Activated CD4-positive, alpha-beta T cell treated with anti-CD3 and anti-CD28 coated beads for 24 hours (primary cell): ENCODE measurements around the gene TYSND1.
"Not testable (repeated sequence)": the region's sequence is repeated elsewhere in the genome, so short reads cannot be mapped to it uniquely, and the experiment has no call there.

ENCODE experiments used
- DNase-seq, 2 donors: peaks; one replicate each; pipeline ENCODE4 v3.0.0-alpha.2; 2020; ENCODE audit warnings: low read depth in 2 of 2

The TYSND1 gene

DNA sequence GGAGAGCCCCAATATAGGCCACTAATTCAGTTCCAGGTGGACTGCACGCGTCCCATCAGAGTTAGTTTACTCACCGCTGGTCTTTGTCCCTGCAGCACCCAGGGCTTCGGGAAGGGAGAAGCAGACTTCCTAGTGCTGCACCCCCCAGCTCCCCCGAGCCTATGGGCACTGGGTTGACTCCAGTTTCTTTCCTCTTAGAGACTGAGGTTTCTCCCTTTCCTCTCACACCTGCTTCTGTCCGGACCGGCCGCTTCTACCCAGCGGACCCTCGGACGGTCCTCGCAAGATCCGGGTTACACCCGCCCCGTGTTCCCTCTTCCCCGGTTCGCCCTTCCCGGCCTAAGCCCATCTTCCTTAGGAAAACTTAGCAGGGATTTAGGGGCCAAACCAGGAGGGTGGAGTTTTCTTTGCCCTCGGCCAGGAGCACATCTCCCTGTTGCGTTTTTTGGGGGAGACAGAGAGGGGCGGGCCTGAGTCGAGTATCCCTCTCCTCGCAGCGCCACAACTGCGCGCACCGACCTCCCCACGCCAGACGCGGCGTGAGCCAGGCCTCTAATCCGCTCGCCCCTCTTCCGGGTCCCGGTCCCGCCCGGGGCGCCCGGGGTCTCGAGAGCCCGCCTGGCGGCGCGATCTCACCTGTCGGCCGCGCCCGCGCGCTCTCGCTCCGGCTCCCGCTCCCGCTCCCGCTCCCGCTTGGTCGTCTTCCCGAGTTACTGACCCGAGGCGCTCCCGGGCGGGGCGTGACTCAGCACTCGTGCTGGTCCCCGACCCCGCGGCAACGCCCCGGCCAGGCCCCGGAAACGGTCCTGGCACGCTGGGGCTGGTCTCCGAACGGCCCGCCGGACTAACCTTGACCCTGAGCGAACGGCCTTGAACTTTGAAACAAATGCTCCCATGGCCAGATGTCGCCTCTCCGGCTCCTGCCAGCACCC lies 14.1 kb downstream of the TYSND1 start, which contains the start of gene AIFM2:
Gene AIFM2 (minus strand): TSS at position 728 of the 932 bp plus-strand sequence. CDS start 8,741 bp downstream, outside the sequence.
- no peak for DNase-seq

- no peak for DNase-seq
Measured at GRCh38 chr10:70131560-70131937, 15.0 kb downstream of the TYSND1 start.

DNA sequence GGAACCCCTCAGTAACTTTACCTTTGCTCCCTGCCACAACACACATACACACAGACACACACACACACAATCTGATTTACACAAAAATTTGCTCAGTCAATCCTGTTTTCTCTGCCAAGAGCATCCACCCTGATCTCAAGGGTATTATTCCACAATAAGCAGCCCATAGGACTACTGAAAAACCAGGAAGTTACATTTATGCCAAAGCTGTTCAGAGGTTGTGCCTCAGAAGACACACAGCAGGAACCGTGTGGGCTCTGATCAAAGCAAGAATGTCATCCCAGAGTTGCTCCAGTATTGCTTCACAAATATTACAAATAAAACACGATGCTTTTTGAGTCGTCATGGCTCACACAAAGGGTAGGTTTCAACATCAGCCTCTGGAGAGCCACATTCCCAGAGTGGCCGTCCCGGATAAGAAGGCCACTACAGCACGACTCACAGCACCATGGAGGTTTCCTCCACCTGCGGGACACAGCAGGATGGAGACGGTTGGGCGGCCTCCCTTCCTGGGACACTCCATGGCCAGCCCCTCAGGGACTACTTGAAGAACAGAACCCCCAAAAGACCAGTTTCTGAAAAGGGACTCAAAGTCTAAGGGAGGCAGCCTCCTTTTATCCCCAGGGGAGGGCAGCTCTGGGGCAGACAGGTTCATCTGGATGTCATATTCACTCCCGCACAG lies 15.5 kb downstream of the TYSND1 start:
- no peak for DNase-seq

DNA sequence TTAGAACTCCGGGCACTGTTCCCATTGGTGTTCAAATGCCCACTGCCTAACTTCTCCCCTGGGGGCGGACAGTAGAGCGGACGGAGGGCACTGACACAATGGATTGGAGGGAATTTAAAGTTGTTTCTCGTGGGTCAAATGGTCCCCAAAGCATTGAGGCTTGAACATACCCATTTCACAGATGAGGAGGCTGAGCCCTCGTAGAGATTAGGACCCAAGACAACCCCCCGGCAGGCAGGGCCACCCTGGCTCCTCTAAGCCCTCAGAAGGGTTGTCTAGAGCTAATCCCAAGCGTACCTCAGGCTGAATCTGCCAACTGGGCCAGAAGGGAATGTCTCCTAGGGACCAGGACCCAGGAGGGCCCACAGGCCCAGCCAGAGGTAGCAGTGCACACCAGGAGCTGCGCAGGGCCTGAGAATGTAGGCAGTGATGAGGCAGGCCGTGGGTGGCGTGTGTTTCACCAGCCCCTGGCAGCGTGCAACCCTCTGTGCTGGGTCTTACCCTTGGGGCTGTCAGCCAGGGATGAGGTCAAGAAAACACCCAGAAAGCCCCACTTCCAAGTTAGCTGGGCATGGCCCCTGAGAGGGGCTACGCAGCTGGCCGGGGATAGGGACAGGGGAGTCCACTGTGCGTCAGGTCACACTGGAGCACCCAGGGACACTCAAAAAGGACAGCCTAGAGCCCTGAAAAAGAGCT lies 19.7 kb downstream of the TYSND1 start:
- no peak for DNase-seq

GRCh38 chr10:70125918-70126552 lies 20.5 kb downstream of the TYSND1 start:
- DNase-seq: no peak

GRCh38 chr10:70124918-70125317 lies 21.6 kb downstream of the TYSND1 start:
- no peak for DNase-seq

DNA sequence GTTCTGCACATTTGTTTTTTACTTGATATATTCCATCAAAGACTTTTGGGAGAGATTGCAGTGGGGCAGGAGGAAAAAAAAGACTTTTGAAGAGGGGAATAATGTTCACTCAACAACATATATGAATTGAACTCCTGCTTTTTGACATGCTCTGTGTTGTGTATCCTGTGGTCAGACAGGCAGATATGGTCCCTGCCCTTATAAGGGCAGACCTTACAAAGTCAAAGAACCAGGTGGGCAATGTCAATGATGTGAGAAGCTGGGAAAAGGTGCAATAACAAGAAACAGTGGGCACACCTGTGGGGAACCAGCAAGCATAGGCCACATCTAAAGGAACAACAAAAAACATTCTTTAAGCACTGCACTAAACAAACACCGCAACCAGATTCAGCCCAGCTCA lies 22.1 kb downstream of the TYSND1 start:
- DNase-seq: no peak

GRCh38 chr10:70123817-70124216 lies 22.7 kb downstream of the TYSND1 start:
- no peak for DNase-seq

- not testable (repeated sequence) for DNase-seq
Measured at GRCh38 chr10:70123166-70123565, 23.3 kb downstream of the TYSND1 start.

- DNase-seq: no peak
Measured at GRCh38 chr10:70122742-70123141, 23.8 kb downstream of the TYSND1 start.

DNA sequence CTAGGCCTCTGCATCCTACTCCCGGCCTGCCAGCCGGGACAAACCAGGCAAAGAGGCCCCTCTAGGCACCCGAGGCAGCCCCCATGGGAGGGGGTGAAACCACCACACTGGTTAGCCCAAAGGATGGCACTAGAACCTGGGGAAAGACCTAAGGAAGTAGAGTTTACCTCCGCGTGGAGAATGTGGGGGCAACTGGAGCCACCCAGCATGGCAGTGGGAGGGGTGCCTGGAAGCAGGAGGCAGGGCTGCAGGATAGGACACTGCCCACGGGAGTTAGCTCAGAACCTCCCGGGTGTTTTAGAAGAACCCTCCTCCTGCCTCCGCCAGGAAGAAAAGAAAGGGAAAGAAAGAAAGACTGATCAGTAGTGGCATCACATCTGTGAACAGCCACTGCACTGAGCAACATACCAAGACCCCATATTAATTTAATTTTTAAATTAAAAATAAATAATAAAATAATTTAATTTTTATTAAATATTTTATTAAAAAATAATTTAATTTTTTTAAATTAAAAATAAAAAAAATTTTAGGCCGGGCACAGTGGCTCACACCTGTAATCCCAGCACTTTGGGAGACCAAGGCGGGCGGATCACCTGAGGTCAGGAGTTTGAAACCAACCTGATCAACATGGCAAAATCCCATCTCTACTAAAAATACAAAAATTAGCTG lies 25.1 kb downstream of the TYSND1 start:
- no peak for DNase-seq

- DNase-seq: no peak
Measured at GRCh38 chr10:70120417-70120816, 26.1 kb downstream of the TYSND1 start.

DNA sequence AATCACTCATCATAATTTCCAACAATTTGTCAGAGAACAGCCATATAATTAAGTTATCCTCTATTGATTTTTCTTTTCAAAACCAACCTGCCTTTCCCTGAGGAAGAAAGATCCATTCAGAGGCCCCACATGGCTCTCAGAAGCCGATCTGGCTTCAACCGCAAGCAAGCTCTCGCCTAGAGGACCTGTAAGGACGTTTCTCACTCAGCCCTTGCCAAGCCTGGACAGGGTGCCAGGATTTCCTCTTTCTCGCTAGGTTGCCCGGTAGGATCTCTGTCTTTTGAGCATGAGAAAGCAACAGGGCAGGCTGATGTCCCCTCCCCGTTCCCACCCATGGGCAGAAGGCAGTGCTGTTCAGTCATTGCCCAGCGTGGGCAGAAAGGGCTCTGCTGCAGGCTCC lies 26.9 kb downstream of the TYSND1 start:
- DNase-seq: no peak

DNA sequence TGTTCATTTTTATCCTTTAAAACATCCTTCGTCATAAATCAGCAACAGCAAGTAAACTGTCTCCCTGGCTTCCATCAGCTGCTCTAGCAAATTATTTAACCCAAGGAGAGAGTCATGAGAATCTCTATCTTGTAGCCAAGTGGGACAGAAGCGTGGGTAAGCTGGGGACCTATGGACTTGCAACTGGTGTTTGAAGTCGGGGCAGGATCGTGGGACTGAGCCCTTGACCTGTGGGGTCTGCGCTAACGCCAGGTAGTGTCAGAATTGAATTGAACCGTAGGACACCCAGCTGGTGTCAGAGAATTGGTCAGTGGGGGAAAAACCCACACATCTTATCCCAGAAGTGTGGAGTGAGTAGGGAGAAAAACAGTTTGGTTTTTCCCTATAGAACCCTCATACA lies 27.3 kb downstream of the TYSND1 start:
- DNase-seq: no peak

GRCh38 chr10:70118196-70118595 lies 28.3 kb downstream of the TYSND1 start:
- no peak for DNase-seq

DNA sequence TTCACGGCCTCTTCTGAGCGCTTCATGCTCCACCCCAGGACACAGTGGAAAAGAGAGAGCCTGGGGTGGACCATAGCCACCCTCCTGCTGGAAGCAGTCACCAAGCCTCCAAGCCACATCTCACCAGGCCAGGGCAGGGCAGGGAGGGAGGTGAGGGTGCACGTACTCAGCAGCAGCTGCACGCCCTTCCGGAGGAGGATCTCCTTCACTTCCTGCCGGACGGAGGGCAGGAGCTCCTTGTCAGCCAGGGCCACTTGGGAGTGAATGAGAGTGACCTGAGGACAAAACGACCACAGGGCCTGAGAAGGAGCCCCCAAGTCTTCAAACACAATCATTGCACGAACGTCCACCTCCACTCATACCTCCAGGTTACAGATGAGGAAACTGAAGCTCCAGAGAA lies 28.9 kb downstream of the TYSND1 start:
- DNase-seq: no peak

- peak; percentile 33 to 46 for DNase-seq
Measured at GRCh38 chr10:70115948-70116682, 30.4 kb downstream of the TYSND1 start.

- DNase-seq: no peak
Measured at GRCh38 chr10:70114902-70115301, 31.6 kb downstream of the TYSND1 start.

GRCh38 chr10:70112071-70112470 lies 34.4 kb downstream of the TYSND1 start:
- DNase-seq: no peak

DNA sequence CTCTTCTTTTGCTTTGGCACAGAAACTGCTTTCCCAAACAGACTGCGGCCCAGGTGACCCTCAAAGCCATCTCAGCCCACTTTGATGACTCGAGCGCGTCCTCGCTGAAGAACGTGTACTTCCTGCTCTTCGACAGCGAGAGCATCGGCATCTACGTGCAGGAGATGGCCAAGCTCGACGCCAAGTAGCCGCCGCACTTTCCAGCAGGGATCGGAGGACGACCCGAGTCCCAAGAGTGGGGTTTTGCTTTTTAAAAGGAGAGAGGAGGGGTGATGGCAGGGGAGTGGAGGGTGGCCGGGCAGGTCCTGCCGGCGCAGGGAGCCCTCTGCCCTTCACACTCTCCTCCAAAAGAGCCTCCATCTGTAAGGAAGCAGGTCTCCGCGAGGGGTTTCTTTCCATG lies 35.0 kb downstream of the TYSND1 start:
- DNase-seq: no peak
